Measurements from ENCODE around the gene BRINP3. TPM values are rescaled to one million over a fixed set of nuclear protein-coding genes. Genes with fewer than 3 reads are reported as not detected.

Gene BRINP3
- total RNA-seq, 1 experiment from 2014 or later, result not detected

GRCh38 chr1:190098107-190098506 lies 379.6 kb downstream of the BRINP3 start:
- TF ChIP-seq CTCF (conservative IDR thresholded peaks at IDR 0.05), result no peak
- H3K36me3 Mint-ChIP-seq (ENCODE audit: insufficient read depth in 1 of 3, low read depth in 3 of 3), result no peaks in the 10 kb centered on the region
- Histone ChIP-seq H3K23me2 (ENCODE audit: insufficient read length, low read depth, low read length, poor library complexity, severe bottlenecking) (no peaks in the 10 kb centered on the region), H3K79me1 (ENCODE audit: insufficient read depth, low read depth, low read length, poor library complexity, severe bottlenecking) (no peaks in the 10 kb centered on the region), H3K56ac (ENCODE audit: insufficient read length, low read depth, low read length) (no peak overlapping the region), H3K18ac (ENCODE audit: insufficient read length, low read depth, low read length) (no peak overlapping the region), H3K14ac (ENCODE audit: insufficient read depth, low read length) (no peak overlapping the region), H2BK20ac (ENCODE audit: low read depth, low read length, poor library complexity, severe bottlenecking) (no peak overlapping the region), H3K23ac (ENCODE audit: insufficient read length, low read depth, low read length) (no peak overlapping the region), H2BK120ac (ENCODE audit: low read depth, low read length, poor library complexity, severe bottlenecking) (no peak overlapping the region), H4K5ac (ENCODE audit: insufficient read length, low read depth, low read length) (no peak overlapping the region), H3T11ph (ENCODE audit: low read length) (no peak overlapping the region), H4K8ac (replicated peaks; ENCODE audit: insufficient read length, low read depth, low read length) (no peak overlapping the region), H3K27ac (ENCODE audit: insufficient read length, low read depth, low read length) (no peak overlapping the region), H3K4me2 (ENCODE audit: insufficient read depth, insufficient read length, low read length) (no peak overlapping the region), H3K79me2 (ENCODE audit: insufficient read depth, low read length) (no peaks in the 10 kb centered on the region), H3K4me1 (ENCODE audit: insufficient read depth, low read length) (no peaks in the 10 kb centered on the region), H2BK12ac (ENCODE audit: insufficient read length, low read depth, low read length) (no peak overlapping the region), H2BK15ac (ENCODE audit: low read depth, low read length) (no peak overlapping the region), H3K4ac (ENCODE audit: low read depth, low read length) (no peak overlapping the region), H3K9me3 (ENCODE audit: control insufficient read depth, low read depth, low read length) (no peaks in the 10 kb centered on the region), H2AK5ac (ENCODE audit: insufficient read length, low read length) (no peak overlapping the region), H3K27me3 (ENCODE audit: insufficient read depth, low read length) (no peaks in the 10 kb centered on the region), H2AFZ (ENCODE audit: low read length) (no peak overlapping the region), H3K9ac (ENCODE audit: extremely low read depth, insufficient read length, low read length) (no peak overlapping the region), H4K20me1 (ENCODE audit: control insufficient read depth, insufficient read depth, insufficient read length) (no peaks in the 10 kb centered on the region), H4K91ac (ENCODE audit: insufficient read length, low read depth, low read length) (no peak overlapping the region), H2BK5ac (ENCODE audit: insufficient read length, low read length) (no peak overlapping the region)
- no peaks in the 10 kb centered on the region for H3K9me3 Mint-ChIP-seq
- no peak for DNase-seq
- H3K27me3 Mint-ChIP-seq (ENCODE audit: low read depth), result no peaks in the 10 kb centered on the region
- WGBS (ENCODE audit: extremely low coverage, insufficient read length, low lambda C conversion rate), result no CpG with 5 or more reads among the region's 7 CpGs
- no peak overlapping the region for H3K4me3 Mint-ChIP-seq
- H3K4me1 Mint-ChIP-seq, result peaks cover 2 to 3% of the 10 kb centered on the region in 2 experiments; a peak in 2 of 4 replicates
- H3K27ac Mint-ChIP-seq, result no peak overlapping the region
